Epithelial cell of prostate (primary cell): Measurements from ENCODE around the gene DOCK8.

Experiments
- DNase-seq: peaks from one replicate; pipeline ENCODE4 v3.0.0-alpha.2; 2011; ENCODE audit warnings: low read depth, low spot score
- H3K27ac ChIP-seq: fragments of 450-650 bp; 2 replicates; pipeline ENCODE4 v1.5.1; 2017; ENCODE audit warnings: mild to moderate bottlenecking

The DOCK8 gene

DNA sequence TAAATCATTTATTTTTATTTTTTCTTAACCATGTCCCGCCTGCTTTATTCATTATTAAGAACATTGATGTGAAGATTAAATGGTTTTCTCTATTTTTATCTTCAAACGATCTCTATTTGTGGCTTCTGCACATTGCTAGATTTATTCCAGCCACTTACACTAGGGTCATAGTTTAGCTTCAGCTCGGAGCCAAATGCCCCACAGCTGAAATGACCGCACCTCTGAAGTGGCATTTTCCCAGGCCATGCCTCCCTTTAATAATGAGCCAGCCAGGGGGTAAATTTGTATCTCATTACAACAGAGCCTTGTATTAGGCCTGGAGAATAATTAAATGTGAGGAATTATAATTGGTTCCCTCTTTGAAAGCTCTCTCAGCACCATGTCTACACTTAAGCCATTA lies 89.4 kb downstream of the DOCK8 start:
- peak overlapping the region; percentile 7 for H3K27ac ChIP-seq

DNA sequence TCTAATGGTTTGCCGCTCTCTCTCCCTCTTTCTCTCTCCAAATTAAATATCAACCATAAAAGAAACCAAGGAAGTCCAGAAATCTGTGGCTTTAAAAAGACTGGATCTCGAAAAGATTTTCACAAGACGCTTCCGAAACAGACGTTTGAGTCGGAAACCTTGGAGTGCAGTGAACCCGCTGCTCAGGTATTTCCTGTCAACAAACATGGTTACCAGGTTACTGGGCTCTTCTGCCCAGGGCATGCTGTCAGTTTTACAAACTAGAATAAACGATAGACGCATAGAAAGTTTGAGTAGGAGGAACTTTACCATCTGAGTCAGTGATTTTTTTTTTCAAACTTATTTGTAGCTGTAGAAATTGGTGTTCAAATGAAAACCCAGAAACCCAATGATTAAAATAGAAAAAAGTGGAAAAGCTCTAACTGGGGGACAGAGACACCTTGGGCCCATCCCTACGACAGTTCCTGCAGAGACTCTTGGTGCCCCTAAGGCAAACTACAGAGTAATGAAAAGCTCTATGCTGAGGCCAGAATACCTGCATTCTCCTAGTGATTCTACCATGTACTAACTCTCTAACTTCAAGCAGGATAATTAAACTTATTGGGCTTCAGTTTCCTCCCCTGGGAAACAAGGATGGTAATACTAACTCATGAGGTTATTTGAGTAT lies 90.0 kb downstream of the DOCK8 start:
- peak; percentile 18 for DNase-seq
- H3K27ac ChIP-seq = peak overlapping the region; percentile 7

More for the DNA sequence above, 89.4 kb downstream of the DOCK8 start:
- DNase-seq = no peak

DNA sequence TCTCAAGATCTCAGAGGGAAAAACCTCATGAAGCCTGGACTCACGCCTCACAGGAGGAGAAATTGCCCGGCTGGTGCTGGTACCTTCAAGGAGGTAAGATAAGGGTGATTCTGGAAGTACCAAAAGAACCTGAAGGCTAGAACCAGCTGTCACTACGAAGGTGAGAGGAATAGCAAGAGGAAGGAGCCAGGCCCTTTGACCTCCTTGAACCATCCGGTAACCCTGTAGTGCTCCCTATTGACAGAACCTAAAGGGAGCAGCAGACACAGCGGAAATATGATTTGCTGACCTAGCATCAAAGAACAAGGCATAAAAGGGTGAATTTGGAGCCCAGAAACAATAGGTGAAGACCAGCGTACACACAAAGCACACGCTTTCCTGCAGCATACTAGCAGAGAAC lies 92.2 kb downstream of the DOCK8 start:
- DNase-seq = no peak

DNA sequence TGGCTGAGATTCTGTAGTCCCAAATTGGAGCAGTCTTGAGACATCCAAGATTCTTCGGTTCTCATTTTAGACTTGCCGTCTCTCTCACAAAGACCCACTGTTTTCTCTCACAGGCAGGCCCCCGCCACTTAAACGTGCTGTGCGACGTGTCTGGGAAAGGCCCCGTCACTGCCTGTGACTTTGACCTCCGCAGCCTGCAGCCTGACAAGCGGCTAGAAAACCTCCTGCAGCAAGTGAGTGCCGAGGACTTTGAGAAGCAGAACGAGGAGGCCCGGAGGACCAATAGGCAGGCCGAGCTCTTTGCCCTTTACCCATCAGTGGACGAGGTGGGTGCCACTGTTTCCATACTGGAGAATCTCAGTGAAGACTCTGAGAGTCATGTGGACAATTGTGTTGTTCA lies 97.2 kb downstream of the DOCK8 start:
- DNase-seq = no peak
- H3K27ac ChIP-seq = no peak overlapping the region

More for the DNA sequence above, 92.2 kb downstream of the DOCK8 start:
- H3K27ac ChIP-seq = no peak overlapping the region

DNA sequence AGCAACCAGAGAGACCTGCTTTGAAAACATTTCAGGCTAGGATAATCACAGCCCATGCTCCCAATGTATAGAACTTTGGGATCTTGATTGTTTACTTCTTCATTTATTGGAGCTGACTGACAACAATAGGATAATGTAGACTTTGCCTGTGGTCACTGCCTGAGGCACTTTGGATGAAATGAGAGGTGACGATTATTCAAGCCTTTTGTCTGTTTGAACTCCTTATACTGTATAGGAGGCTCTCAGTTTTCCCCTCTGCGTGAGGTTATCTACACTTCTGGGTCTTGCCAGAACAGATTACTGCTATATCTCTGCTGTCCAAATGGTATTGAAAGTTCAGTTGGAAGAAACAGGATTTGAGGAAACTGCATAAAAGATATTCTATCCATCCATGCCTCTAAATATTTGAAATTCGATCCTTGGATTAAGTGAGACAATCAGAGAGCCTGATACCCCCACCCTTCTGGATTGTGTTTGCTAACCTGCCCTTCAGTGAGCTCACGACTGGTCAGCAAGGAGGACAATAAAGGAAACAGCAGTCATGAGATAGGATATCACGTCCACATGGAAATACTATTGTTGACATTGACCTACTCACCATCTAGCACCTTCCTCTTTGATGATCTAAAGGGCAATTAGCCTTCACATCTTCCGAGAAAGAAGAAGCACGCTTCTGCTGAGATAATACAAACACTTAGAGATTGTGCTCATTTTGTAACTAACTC lies 98.1 kb downstream of the DOCK8 start:
- no peak overlapping the region for H3K27ac ChIP-seq
- no peak for DNase-seq

DNA sequence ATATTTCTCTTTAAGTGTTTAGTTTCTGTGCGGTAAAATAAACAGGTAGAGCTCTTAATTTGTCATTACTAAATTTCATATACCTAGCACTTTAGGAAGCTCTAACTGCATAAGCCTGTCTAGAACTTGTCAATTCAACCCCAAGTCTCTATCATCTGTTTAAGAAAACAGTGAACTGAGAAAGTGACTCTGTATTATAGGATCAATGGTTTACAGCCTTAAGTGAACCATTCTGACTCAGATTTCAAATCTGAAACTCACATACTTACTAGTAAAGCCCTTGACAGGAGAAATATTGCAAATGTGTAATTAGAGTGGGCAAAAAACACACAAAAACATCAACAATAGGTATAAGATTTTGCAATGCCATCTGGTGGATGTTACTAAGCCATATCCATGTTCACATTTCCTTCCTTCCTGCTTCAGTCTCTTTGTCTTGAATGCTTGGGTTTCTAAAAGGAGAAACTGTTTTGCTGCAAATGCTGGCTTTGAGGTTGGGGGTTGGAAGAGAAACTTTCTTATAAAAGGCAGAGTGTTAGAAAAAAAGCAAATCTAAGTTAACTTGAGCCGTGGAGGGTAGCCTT lies 101.8 kb downstream of the DOCK8 start:
- no peak overlapping the region for H3K27ac ChIP-seq
- DNase-seq = no peak

DNA sequence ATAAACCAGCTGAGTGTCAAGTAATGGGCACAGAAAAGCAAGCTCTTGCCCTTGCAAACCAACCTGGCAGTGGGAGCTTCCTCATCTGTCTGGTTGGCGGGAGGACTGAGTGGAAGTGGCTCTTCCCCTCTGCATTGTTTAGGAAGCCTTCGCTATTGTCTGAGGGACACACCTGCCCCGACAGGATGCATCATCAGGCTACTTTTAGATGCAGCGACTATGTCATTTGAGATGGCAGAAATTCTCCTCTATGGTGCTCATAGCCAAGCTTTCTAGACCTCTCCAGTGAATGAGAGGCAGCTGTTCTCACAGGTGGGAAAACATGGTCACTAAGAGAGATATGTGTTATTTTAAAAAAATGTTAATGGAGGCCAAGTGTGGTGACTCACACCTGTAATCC lies 104.0 kb downstream of the DOCK8 start:
- H3K27ac ChIP-seq = no peak overlapping the region
- DNase-seq = no peak

DNA sequence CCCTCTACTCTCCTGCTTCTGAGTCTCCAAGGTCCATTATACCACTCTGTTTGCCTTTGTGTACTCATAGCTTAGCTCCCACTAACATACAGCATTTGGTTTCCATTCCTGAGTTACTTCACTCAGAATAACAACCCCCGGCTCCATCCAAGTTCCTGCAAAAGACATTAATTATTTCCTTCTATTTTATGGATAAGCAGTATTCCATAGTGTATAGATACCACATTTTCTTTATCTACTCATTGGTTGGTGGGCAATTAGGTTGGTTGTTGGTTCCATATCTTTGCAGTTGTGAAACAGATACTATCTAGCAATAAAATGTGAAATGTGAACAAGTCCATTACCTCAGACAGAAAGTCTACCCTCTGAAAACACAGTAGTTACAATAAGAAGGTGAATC lies 110.3 kb downstream of the DOCK8 start:
- H3K27ac ChIP-seq = no peak overlapping the region
- no peak for DNase-seq

DNA sequence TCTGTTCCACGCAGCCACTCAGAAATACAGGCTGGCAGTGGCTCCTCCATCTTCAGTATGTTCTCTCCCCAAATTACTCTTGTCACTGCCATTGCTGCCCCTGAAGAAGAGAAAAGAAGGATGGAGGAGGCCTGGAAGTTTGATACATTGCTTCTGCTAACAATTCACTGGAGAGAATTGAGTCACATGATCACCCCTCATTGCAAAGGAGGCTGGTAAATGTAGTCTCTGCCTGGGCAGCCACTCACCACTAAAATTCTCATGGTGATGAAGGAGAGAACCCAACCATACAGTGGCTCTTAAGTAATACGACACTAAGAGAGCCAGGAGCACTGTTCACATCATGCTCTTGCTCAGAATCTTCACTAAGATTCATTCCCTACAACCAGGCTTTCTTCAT lies 112.0 kb downstream of the DOCK8 start:
- no peak overlapping the region for H3K27ac ChIP-seq
- DNase-seq = no peak

DNA sequence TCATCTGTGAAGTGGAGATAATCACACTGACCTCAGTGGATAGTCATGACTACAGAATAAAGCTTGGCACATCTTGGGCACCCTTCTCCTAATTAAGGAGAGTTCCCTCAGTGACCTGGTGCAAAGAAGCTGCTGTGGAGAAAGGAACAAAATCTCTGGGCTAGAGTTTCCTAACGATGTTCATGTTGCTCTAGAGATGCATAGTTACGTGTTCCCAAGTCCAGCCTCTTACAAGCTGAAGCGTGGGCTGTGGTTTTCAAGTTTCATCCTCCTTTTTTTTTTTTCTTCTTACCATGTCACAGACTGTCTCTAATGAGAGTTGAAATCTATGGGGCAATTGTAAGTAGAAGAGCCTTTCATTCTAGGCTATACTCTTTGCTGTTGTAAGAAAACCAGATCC lies 113.8 kb downstream of the DOCK8 start:
- DNase-seq = no peak
- H3K27ac ChIP-seq = no peak overlapping the region

DNA sequence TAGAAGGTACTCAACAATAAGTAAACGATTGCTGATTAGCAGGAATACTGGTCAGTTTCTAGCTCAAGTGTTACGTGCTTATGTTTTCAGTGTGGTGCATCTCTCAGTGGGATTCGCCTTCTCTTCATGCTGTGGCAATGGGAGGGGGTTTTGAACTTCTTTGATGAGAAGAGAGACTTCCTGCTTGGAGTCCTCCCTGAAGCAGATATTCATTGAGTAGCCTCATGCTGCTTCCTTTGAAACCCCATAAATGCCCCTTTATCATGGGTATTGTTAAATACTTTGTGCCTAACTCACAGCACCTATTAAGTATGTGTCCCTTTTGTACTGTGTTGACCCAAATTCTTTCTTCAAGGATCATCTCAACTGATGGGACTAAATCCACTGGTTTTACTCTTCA lies 116.5 kb downstream of the DOCK8 start:
- H3K27ac ChIP-seq = no peak overlapping the region

DNA sequence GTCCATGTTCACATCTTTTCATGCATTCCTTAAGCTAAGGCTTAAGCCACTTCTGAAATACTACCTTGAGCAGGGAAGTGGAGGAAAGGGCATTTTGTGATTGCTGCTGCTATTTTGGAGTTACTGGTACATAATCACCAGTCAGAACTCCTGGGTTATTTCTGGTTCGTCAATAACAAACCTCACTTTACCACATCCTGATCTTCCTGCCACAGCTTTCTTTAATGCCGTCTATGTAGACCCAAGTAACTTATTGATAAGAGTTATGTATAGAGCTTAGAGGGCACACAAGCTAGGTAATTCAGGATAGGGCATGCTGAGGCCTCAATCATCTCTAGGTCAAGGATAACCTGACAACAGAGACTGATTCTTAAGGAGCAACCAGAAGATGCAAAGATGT lies 120.7 kb downstream of the DOCK8 start:
- DNase-seq = no peak
- H3K27ac ChIP-seq = no peak overlapping the region

More for the DNA sequence above, 116.5 kb downstream of the DOCK8 start:
- no peak for DNase-seq

DNA sequence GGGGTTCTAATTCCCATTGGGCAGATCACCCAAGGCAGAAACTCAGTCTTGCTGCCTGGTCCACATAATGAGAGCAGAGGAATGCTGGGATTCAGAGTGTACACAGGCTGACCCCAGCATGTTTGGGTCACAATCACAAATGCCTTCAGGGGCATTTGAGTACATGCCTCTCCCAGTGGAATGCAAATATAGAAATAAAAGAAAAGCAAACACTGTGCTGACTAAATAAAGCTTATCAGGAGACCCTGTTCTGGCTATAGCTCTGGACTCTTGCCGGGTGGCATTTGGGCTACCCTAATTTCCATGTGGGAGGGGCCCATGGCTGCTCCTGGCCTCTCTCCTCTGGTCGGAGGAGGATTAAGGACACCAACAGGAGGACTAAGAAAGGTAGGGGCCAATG lies 121.4 kb downstream of the DOCK8 start:
- no peak overlapping the region for H3K27ac ChIP-seq
- DNase-seq = no peak

DNA sequence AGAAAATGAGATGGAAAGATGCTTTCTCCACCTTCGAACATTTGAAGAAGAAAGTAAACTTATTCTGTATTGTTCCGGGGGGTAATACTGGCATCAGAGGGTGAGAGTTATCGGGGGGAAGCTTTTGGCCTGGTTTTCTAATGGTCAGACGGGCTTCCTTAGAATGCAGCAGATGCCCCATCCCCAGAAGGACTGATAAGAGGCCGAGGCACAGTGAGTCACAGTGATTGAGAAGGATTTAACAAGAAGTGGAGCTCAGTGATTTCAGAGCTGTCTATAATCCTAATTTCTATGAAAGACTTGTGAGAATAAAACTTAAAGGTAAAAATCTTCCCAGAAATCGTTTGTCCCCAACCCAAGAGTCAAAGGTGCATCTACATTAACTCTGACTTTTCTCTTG lies 123.9 kb downstream of the DOCK8 start:
- H3K27ac ChIP-seq = no peak overlapping the region
- no peak for DNase-seq

DNA sequence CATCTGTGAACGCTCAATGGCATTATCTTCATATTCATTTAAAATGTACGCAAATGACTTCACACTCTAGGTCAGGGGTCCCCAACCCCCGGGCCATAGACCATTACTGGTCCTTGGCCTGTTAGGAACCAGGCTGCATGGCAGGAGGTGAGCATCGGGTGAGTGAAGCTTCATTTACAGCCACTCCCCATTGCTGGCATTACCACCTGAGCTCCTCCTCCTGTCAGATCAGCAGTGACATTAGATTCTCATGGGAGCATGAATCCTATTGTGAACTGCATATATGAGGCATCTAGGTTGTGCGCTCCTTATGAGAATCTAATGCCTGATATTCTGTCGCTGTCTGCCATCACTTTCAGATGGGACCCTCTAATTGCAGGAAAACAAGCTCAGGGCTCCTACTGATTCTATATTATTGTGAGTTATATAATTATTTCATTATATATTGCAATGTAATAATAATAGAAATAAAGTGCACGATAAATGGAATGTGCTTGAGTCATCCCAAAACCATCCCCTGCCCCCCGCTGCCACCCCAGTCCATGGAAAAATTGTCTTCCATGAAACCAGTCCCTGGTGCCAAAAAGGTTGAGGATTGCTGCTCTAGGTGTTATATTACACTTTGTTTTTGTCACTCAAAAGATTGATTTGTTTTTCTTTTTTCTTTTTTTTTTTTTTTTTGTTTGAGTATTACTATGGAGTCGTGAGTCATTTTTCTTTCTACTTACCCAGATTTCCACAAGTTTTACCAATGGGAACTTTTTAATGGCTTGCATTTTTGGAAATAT lies 127.2 kb downstream of the DOCK8 start:
- DNase-seq = no peak
- no peak overlapping the region for H3K27ac ChIP-seq

DNA sequence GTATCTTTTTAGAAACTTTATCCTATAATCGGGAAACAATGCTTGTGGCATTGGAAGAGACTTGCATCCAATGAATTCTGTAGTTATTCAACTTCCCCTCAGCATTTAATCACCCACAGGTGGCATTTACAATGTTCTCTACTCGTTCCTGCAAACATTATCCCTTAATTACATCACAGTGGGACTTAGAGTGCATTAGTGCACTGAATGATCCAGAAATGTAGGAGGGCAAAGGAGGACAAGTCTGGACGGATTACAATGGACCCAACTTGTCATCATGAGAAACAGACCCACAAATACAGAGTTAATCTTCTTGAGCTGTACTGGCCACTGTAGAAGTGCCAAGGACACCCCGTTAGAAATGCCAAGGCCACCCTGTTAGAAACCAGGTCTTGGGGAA lies 129.1 kb downstream of the DOCK8 start:
- H3K27ac ChIP-seq = no peak overlapping the region
- no peak for DNase-seq

DNA sequence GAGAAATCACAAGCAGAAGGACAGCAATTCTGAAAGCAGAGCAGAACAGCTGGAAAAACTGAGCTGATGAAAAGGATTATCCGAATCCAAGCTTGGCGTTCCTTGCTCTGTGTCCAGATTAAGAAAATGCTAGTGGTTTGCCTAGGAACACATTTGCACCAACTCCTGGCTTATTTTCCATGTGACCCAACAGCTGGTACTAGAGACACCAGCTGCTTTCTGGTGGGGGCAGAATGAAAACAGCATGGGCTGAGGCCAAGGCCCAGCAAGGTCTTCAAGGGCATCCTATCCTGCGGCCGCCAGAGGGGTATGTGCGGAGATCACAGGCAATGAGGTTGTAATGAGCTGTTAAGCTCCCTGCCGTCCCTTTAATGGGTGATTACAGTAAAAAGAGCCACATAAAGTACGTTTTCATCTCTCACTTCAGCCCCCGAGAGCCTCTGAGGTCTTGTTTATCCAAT lies 131.5 kb downstream of the DOCK8 start:
- DNase-seq = no peak
- no peak overlapping the region for H3K27ac ChIP-seq

DNA sequence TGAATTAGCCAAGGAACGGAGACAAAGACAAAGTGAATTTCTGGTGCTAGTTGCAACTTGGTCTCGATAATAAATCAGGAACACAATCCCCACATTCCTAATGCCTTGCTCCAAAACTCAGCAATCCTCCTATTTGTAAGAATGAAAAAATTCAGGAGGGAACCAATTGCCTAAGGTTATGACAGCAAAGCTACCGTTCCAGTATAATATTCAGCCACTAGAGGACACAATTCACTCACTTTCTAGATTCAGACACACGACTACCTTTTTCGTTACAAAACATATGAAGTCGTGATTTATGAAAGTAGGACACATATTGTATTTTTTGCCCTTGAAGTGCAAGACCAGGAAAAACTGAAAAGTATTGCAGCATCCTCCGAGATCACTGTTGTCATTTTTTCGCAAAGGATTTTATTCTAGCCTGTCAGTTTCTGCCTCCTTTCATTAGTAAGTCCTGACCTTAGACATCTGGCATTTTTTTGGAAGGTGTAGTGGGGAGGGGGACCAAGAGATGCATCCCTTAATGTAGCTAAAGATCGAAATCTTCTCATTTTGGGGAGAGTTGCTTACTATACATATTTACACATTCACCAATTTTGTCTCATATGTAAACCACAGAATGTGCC lies 133.1 kb downstream of the DOCK8 start:
- no peak for DNase-seq
- H3K27ac ChIP-seq = no peak overlapping the region

DNA sequence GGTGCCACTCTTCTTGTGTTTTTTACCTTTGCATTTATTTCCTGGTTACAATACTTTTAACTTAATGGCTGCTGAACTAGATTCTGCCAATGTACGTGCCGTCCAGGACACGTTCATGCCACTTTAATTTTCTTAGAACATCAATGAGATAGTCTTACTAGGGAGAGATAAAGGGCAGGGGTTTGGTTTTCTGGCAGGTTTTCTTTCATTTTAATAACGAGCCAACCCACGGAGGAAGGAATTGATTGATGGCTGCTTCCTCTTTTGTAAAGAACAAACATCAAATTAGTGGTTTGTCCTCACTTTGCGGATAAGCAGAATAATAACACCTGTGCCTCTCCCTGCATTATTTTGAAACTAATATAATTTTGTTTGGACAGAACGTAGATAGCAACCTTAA lies 135.7 kb downstream of the DOCK8 start:
- no peak overlapping the region for H3K27ac ChIP-seq
- DNase-seq = no peak

DNA sequence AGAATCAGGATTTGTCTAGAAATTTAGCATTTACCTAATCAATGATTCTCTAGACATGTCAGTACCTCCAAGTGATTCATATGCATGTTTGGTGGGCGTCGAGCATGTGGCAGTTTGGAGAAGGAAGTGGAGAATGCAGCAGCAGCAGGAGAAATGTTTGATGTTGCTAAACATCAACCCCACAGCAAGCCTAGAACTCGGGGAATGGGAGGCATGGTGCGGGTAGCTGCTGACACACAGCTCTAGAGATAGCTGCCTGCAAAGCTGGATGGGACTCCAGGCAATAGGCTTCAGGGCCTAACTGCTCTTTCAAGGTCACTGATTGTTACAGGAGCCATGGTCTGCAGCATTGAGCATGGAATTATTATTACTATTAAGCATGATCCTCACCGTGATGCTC lies 137.3 kb downstream of the DOCK8 start:
- H3K27ac ChIP-seq = no peak overlapping the region
- no peak for DNase-seq
